HL-60 (cell line): ENCODE results near the gene POLE.

ENCODE experiments used
- DNase-seq, 2 experiments: peaks; one replicate each; pipeline ENCODE4 v3.0.0-alpha.2; 2010 to 2020; ENCODE audit warnings: low read depth in 1 of 2, low spot score in 1 of 2
- H3K27ac ChIP-seq: fragments of 250-450 bp; sonication (Bioruptor Pico); replicated peaks from 2 replicates; pipeline ENCODE4 v1.5.1; 2020; ENCODE audit warnings: mild to moderate bottlenecking, moderate library complexity
- H3K27me3 ChIP-seq: fragments of 250-450 bp; sonication (Bioruptor Pico); 2 replicates; pipeline ENCODE4 v1.5.1; 2021; ENCODE audit warnings: mild to moderate bottlenecking, moderate library complexity; ENCODE audit not compliant: insufficient read depth, poor library complexity, severe bottlenecking
- H3K4me3 ChIP-seq: replicated peaks from 2 replicates; pipeline ENCODE4 v1.5.1; 2011; ENCODE audit warnings: mild to moderate bottlenecking, control low read depth, low read length; ENCODE audit not compliant: insufficient read depth
- GABPA ChIP-seq: IDR thresholded peaks from 2 replicates; pipeline ENCODE4 v1.6.1; 2012; ENCODE audit warnings: low read depth
- POLR2AphosphoS5 ChIP-seq: IDR thresholded peaks from 2 replicates; pipeline ENCODE4 v1.6.1; 2012; ENCODE audit warnings: low read depth
- SPI1 ChIP-seq: IDR thresholded peaks from 2 replicates; pipeline ENCODE4 v1.6.1; 2012; ENCODE audit warnings: low read depth, mild to moderate bottlenecking, borderline replicate concordance
- TF ChIP-seq, protein P1 (sequence below): IDR thresholded peaks from one replicate; pipeline ENCODE4 v1.5.1; 2011; ENCODE audit warnings: low read length, control low read depth, inconsistent platforms; ENCODE audit not compliant: insufficient read depth
- TF ChIP-seq, protein P2 (sequence below): IDR thresholded peaks from 2 replicates; pipeline ENCODE4 v1.6.1; 2012; ENCODE audit warnings: low read depth; ENCODE audit not compliant: insufficient replicate concordance

POLE gene

DNA sequence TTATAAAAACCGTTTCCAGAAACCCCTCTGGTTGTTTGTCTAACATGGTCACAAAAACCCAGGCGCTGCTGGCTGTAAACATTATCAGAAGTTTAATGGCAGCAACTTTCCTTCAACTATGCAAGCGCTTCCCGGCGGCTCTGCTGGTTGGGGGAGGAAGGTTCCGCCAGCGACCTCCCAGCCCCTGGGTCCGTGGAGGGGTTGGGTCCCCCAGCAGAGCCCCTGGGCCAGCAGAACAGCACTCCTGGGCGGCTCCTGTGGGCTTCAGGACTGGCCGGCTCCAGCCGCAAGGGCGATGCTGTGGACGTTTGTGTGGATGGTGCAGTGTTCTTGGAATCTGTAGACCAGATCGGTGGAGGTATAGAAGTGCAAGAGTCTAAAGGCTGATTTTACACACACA is 102.7 kb downstream of the POLE start:
- TF ChIP-seq SPI1 (no peak), GABPA (no peak), POLR2AphosphoS5 (no peak)
- TF ChIP-seq, protein P1, sequence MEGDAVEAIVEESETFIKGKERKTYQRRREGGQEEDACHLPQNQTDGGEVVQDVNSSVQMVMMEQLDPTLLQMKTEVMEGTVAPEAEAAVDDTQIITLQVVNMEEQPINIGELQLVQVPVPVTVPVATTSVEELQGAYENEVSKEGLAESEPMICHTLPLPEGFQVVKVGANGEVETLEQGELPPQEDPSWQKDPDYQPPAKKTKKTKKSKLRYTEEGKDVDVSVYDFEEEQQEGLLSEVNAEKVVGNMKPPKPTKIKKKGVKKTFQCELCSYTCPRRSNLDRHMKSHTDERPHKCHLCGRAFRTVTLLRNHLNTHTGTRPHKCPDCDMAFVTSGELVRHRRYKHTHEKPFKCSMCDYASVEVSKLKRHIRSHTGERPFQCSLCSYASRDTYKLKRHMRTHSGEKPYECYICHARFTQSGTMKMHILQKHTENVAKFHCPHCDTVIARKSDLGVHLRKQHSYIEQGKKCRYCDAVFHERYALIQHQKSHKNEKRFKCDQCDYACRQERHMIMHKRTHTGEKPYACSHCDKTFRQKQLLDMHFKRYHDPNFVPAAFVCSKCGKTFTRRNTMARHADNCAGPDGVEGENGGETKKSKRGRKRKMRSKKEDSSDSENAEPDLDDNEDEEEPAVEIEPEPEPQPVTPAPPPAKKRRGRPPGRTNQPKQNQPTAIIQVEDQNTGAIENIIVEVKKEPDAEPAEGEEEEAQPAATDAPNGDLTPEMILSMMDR, result no peak
- TF ChIP-seq, protein P2, sequence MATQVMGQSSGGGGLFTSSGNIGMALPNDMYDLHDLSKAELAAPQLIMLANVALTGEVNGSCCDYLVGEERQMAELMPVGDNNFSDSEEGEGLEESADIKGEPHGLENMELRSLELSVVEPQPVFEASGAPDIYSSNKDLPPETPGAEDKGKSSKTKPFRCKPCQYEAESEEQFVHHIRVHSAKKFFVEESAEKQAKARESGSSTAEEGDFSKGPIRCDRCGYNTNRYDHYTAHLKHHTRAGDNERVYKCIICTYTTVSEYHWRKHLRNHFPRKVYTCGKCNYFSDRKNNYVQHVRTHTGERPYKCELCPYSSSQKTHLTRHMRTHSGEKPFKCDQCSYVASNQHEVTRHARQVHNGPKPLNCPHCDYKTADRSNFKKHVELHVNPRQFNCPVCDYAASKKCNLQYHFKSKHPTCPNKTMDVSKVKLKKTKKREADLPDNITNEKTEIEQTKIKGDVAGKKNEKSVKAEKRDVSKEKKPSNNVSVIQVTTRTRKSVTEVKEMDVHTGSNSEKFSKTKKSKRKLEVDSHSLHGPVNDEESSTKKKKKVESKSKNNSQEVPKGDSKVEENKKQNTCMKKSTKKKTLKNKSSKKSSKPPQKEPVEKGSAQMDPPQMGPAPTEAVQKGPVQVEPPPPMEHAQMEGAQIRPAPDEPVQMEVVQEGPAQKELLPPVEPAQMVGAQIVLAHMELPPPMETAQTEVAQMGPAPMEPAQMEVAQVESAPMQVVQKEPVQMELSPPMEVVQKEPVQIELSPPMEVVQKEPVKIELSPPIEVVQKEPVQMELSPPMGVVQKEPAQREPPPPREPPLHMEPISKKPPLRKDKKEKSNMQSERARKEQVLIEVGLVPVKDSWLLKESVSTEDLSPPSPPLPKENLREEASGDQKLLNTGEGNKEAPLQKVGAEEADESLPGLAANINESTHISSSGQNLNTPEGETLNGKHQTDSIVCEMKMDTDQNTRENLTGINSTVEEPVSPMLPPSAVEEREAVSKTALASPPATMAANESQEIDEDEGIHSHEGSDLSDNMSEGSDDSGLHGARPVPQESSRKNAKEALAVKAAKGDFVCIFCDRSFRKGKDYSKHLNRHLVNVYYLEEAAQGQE, result no peak
- H3K4me3 ChIP-seq, result no peak overlapping the region

DNA sequence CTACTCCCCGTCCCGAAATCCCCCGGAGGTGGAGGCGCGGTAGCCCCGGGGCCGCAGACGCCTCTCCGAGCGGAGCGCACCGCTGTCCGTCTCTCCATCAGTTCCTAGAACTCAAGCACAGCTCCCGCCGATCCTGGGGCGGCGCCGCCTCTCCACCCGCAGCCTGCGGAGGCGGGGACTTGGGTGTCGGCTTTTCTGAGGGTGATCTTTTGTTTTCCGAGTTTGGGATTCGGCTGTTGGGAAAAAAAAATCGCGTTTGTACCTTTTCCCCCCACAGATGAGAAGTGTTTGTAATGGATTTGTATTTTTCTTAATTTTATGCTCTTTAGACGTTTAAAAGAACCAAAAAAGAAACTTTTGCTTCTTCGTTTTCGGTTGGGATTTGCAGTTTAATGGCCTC is 103.4 kb downstream of the POLE start:
- no peaks in the 10 kb centered on the region for H3K27me3 ChIP-seq
- H3K4me3 ChIP-seq, result no peak overlapping the region
- DNase-seq, result no peak
- TF ChIP-seq POLR2AphosphoS5, result no peak
- no peak for TF ChIP-seq SPI1
- TF ChIP-seq, protein P1, result no peak
- TF ChIP-seq, protein P2, result no peak
- TF ChIP-seq GABPA, result no peak
- H3K27ac ChIP-seq, result no peak overlapping the region

More for the DNA sequence above, 102.7 kb downstream of the POLE start:
- no peak for DNase-seq
- Histone ChIP-seq H3K27ac (no peak overlapping the region), H3K27me3 (peaks cover 4% of the 10 kb centered on the region)

DNA sequence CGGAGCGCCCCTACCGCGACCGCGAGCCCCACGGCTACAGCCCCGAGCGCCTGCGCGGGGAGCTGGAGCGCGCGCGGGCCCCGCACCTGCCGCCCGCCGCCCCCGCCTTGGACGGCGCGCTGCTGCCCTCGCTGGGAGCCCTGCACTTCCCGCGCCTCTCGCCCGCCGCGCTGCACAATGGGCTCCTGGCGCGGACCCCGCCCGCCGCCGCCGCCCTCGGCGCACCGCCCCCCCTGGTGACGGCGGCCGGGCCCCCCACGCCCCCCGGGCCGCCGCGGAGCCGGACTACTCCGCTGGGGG is 103.8 kb downstream of the POLE start:
- TF ChIP-seq GABPA, result no peak
- no peak for TF ChIP-seq SPI1
- TF ChIP-seq POLR2AphosphoS5, result no peak
- TF ChIP-seq, protein P1, result no peak
- TF ChIP-seq, protein P2, result no peak
- Histone ChIP-seq H3K27ac (no peak overlapping the region), H3K27me3 (no peaks in the 10 kb centered on the region), H3K4me3 (no peak overlapping the region)
- DNase-seq, result no peak
